Inferior parietal cortex (tissue), 1 donor: ENCODE measurements around the gene NKX3-2.

Experiments used
- DNase-seq: peaks from one replicate; pipeline ENCODE4 v3.0.0-alpha.2; 2016; ENCODE audit errors: extremely low spot score

The NKX3-2 gene

GRCh38 chr4:13531625-13531998, 12.7 kb downstream of the NKX3-2 start:
- DNase-seq = no peak

GRCh38 chr4:13530823-13531624, 13.3 kb downstream of the NKX3-2 start:
- DNase-seq = no peak

DNA sequence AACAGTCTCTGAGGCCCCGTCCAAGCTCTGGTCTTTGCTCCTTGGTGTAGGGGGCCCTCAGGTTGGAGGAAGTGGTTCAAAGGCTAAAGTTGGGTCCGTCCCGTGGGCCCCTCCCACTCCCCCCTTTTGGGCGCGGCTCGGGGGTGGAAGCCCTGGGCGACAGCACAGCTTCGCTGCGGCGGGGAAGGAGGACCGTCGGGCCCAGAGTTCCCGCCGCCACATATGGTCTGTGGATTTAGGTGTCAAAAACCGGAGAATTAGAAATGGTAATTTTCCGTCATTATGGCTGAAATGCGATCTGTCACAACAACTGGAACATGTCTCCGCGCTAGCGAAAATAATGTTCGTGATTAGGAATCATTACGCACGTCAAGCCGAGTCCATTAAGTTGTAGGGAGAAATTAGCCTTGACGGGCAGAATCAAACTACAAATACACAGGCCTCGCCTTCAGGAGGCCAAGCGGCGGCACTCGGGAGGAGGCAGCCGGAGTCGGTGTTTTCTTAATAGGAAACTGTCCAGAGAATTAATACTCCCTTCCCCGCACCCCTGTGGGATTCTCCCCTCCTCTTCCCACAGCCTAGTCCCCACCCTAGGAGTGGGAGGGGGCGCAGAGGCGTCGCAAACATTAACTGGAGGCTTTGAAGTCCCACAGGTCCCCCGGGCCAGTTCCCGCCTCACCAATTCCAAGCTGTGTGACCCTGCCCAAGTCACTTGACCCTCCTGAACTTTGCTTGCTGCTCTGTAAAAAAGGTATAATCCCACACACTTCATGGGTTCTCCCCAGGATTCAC, 15.0 kb downstream of the NKX3-2 start:
- no peak for DNase-seq

GRCh38 chr4:13528821-13529127, 15.5 kb downstream of the NKX3-2 start:
- DNase-seq = no peak

- DNase-seq = no peak
Measured at GRCh38 chr4:13527981-13528820, 16.1 kb downstream of the NKX3-2 start.

DNA sequence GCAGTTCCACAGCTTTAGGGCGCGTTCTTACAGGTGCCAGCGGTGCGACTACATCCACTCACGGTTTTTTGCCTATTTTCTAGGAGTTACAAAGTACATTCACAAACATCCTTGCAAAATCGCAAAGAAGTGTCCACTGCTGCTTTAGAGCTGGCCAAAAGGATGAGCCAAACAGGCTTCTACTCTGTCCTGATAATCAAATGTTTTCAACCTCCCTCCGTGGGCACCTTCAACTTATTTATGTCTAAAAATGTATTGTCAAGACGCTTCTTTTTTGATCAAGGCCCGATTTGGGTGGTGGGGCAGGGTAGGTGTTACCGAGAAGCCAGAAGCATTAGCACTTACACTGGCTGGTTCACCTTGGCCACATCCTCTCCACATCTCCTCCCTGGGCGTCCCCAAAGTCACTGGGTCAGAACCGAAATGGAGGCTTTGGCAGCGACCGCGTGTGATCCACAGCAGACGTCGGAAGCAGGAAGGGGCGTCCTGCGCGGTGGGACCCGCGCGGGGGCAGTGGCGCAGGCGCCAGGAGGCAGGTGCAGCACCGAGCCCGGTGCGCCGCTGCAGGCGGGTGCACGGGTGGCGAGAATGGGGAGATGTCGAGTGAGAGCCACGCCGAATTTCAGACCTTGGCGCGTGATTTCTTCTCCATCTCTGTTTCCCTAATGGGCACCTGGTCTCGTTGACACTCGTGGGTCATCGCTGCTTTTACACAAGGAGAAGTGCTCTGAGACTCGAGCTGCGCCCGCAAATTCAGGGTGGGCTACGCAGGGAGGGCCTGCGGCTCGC, 16.9 kb downstream of the NKX3-2 start:
- DNase-seq = no peak

- no peak for DNase-seq
Measured at GRCh38 chr4:13526658-13527057, 17.6 kb downstream of the NKX3-2 start.

GRCh38 chr4:13525606-13526281, 18.6 kb downstream of the NKX3-2 start:
- no peak for DNase-seq

DNA sequence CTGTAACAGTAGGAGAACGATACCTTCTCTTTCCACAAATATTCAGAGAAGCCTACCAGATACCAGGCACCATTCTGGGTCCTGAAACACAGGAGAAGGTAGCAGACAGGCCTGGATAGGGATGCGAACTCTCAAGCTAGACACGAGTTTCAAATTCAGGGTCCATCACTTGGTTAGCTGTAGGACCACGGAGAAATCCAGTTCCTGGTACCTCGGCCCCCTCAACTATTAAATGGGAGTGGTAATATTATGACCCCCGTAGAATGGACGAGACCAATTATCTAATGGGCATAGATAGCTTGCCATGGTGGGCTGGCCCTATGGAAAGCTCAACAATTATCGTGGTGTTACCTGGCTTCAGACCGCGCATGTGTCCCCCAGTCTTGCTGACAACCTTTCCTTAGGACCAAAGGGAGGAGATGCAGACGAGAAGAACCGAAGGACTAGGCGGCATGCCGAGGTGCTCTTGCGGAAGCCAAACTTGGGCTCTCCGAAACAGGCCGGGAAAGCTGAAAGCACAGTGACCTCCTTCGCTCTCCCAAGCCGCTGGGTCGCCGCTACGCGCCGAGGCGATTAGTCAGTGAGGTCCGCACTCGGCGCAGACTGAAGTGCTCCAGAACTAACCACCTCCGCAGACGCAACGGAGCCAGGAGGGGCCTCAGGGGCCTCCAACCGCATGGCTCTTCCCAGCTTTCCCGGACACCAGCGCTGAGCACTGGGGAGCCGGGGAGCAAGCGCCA, 19.6 kb downstream of the NKX3-2 start:
- DNase-seq = no peak

DNA sequence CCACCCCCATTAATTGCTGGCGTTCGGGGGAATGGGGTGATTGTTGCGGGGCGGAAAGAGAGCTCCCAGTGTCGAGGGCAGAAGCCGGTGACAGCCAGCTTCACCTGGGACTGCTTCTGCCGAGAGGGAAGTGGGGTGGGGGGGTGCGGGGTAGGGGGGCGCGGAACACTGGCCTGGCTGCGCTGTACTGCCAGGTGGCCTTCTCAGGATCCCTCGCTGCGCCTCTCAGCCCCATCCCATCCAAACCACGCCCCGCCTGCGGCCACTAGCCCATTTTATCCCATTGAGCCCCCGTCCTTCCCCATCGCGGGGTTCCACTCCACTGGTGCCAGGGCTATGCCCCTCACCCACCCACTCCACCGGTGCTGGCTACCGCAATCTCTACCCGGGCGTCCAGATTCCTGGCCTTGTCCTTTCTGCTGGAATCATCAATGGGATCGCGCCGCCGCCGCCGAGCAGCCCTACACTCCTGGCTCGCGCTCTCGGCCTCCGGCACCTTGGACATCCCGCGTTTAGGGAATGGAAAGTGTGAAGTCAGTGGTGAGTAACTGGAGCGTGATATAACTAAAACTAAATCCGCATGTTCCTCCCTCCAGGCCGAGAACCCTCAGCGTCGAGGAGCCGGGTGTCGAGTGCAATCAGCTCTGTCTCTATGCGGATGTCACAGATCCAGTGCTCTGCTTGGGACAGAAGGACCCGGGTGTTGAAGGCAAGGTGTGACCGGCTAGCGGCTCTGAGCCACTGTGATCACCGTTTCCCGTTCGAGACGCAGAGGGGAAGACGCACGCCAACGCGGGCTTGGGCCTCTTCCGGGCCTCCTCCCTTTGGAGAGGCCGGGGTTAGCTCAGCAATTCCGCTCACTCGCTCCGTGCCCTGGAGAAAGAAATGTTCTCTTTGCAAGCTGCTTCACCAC, 20.5 kb downstream of the NKX3-2 start:
- DNase-seq = no peak

- DNase-seq = no peak
Measured at GRCh38 chr4:13523105-13523477, 21.2 kb downstream of the NKX3-2 start.

- no peak for DNase-seq
Measured at GRCh38 chr4:13522282-13523104, 21.8 kb downstream of the NKX3-2 start.

DNA sequence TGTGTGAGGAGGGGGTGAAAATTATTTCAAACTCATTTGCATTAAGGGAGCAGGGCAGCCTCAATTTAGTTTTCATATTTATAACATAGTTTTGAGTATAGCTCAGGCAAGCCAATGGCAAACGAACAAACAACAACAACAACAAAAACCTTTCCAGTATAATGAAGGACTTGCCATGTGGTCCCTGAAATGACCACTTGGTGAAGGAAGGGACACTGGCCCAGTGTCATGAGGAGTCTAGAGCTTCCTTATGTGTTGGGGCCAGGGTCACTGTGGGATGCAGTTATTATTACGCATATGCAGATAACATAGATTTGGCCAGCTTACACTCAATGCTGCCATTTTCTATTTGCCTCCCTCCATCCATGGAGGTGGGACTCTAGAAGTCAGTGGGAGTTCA, 23.3 kb downstream of the NKX3-2 start:
- DNase-seq = no peak

- no peak for DNase-seq
Measured at GRCh38 chr4:13516315-13516860, 27.9 kb downstream of the NKX3-2 start.

DNA sequence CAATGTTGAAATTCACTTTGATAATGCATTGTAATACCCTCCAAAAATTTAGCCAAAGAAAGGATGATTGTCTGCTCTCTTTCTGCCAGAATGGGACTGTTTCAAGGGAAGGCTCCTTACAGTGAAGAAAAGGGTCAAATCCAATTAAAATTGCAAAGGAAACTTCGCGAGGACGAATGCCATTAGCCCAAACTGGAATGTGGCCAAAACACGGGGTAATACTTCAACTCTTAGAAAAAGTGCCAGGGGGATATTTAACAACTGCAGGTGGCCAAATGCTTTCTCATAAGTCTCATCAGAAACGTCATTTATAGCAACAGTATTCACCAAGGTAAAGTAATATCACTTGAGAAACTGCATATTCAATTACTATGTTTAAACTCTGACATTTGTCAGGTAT, 29.0 kb downstream of the NKX3-2 start:
- DNase-seq = no peak

DNA sequence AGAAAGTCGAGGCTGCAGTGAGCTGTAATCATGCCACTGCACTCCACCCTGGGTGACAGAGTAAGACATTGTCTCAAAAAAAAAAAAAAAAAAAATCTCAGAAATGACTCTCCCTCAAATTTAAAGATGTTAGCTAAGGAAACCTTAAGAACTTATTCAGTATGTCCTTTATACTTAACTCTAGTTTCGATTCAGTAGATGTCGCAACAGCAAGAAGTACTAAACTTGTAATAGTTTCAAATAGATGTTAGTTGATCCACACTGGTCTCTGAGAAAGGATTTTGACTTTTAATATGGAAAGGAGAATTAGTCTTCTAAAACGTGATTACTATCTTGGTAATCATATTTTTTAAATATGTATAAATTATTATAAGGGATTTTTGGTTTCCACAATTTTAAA, 29.6 kb downstream of the NKX3-2 start:
- DNase-seq = no peak

DNA sequence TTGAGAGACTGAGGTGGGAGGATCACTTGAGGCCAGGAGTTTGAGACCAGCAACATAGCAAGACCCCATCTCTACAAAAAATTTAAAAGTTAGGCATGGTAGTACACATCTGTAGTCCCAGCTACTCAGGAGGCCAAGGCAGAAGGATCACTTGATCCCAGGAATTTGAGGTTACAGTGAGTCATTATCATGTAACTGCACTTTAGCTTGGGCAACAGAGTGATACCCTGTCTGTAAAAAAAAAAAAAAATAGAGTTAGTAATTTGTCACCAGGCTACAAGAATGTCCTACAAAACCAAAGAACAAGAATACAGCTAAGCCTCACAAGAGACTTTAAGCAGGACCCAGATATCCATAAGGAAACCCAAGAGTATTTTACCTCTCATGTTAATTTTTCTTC, 33.2 kb downstream of the NKX3-2 start:
- DNase-seq = no peak

DNA sequence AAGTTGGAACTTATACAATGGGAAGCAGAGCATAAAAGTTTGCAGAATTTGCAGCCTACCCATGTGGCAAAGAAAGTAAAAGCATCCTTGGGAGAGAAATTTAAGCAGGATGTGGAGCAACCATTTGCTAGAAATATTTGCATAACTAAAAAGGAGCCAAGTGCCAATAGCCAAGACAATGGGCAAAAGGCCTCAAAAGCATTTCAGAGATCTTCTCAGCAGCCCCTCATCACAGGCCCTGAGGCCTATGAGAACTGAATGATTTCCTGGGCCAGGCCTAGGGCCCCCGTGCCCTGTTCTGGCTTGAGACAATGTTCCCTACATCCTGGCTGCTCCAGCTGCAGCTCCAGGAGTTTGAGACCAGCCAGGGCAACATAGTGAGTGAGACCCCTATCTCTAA, 34.9 kb downstream of the NKX3-2 start:
- DNase-seq = no peak
